CD4-positive, alpha-beta T cell treated with Interleukin-4 for 1 hour (primary cell): ENCODE measurements around the gene REC114.
"Not testable (repeated sequence)": the region's sequence is repeated elsewhere in the genome, so short reads cannot be mapped to it uniquely, and the experiment has no call there.

ENCODE experiments used
- DNase-seq, 2 donors: peaks; one replicate each; pipeline ENCODE4 v3.0.0-alpha.2; 2020 to 2022

The REC114 gene

GRCh38 chr15:73538123-73538522 is 95.2 kb downstream of the REC114 start:
- no peak for DNase-seq

GRCh38 chr15:73538563-73539211 is 95.7 kb downstream of the REC114 start:
- DNase-seq = no peak

DNA sequence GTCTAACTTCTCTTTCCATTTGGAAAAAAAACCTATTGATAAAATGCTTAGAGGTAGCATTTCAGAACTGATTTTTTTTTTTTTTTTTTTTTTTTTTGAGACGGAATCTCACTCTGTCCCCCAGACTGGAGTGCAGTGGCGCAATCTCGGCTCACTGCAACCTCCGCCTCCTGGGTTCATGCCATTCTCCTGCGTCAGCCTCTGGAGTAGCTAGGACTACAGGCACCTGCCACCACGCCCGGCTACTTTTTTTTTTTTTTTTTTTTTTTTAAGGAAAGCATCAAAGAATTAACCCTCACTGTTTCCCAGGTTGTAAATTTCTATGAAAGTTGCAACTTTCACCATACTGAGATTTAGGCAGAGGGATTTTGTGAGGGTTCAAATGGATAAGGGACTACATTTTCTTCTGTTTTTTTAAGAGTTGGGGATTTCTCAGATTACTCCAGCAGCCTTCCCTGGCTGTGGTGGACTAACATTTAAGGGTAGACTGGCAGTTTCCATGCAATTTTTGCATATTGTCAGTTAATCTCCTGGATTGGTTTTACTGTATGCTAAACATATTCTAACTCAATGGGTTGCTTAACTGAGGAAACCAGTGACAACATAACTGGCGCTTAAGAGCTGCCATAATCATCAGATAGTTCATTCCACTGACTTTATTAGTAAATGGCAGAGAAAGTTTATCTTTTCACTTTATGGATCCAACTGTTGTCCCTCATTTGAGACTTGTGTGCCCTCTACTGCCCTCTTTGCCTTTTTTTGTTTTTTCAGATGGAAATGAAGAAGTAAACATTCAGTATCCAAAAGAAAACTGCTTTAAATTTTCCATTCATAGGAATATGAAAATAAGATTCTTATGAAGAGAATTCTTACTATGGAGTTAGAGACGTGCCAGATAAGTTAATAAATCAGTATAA is 96.5 kb downstream of the REC114 start:
- no peak for DNase-seq

GRCh38 chr15:73540161-73540560 is 97.2 kb downstream of the REC114 start:
- DNase-seq = no peak

DNA sequence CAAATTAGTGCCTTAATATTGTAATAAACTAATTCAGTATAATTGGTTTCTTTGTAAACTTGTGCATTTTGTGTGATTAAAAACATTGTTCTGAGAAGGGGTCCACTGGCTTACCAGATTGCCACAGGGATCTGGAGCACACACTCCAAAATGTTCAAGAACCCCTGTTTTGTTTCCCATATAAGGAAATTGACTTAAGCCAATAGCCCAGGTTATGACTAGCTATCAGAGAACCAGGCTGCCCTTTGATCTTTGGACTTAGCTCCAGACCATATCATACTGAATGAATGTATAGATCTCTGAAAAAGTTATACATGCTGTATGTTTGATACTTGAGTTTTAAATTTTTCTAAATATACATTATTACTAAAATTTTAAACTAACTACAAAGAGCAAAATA is 98.5 kb downstream of the REC114 start:
- DNase-seq = no peak

- DNase-seq = not testable (repeated sequence)
Measured at GRCh38 chr15:73548925-73549324, 106.0 kb downstream of the REC114 start.

- no peak for DNase-seq
Measured at GRCh38 chr15:73550190-73550589, 107.2 kb downstream of the REC114 start.

- DNase-seq = no peak
Measured at GRCh38 chr15:73555080-73555479, 112.1 kb downstream of the REC114 start.

DNA sequence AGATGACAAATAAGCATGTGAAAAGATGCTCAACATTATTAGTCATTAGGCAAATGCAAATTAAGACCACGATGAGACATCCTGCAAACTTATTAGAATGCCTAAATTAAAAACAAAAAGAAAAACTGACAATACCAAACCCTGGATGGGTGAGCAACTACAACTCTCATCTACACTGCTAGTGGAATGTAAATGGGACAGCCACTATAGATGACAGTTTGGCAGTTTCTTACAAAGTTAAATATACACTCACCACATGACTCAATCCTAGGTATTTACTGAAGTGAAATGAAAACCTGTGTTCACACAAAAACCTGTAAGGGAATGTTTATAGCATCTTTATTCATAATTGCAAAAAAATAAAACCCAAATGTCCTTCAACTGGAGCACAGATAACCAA is 115.6 kb downstream of the REC114 start:
- no peak for DNase-seq

DNA sequence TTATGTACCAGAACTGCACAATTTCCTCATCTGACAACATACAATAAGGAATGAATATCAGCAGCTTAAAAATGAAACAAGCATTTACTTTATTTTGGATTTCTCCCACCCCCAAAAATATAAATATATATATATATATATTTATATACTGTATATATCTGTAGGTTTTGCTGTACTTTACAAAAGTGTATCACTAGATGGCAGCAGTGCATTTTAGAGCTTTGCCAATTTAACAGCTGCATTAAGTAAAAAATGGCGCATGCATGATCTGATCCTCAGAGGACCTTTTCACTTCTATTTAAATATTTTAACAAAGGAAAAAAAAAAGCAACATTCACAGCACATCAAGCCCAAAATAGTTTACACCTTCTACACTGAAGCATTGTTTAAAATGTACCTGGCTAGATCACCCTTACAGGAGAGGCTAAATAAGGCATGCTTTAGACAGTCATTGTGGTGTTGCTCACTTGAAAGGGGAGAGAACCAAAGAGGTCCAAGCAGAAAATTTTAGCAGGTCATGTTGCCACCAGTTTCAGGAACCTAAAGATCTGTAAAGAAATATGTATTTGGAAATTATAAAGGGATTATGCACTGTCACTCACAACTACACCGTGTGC is 117.6 kb downstream of the REC114 start:
- peak in 1 of 2 donors; percentile 63 for DNase-seq

DNA sequence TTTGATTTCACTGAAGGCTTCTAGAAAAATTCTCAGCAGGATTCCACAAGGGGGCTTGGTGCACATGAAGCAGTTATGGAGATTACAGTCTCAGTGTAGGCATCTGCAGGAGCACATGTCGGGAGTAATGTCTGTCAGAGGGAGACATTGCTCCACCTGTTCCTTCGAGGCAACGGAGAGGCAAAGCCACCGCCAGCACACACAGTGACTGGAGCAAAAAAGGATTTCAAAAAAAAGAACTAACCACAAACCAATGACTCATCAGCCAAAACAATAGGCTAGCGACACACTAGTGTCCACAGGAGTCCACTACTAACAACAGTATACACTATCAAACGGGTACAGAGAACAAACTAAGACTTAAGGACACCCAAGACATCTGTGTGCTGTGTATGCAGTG is 121.3 kb downstream of the REC114 start:
- DNase-seq = peak in 1 of 2 donors; percentile 14

- DNase-seq = no peak
Measured at GRCh38 chr15:73567020-73567419, 124.1 kb downstream of the REC114 start.

DNA sequence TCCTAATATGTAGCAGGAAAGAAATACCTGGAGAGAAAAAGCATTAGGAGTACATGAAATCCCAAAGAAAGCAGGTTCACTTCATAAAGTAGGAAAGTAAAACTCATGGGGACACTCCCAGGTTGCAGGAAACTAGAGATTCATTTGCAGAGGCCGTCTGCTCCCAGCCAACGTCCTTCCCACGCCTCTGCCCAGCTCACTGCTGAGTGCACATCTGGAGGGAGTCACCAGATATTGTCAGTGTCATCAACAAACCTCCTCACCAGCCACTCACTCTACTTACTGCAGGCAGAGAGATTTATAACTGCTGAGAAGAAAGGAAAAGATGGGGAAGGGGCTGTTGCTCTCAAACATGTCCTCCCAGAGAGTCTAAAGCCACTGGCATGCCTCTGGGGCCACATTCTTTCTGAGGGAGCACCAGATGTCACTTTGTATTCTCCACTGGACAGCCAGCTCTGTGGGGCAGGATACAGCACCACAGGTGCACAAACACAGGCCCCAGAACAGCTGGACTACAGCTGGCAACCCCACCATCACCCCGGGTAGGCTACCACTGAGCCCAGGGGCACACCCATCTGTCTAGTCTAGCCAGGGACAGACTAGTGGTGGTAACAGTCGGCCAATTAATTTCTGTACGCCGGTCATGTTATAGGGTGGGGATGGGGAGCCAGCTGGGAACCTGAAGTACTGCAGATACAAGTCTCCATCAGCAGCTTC is 125.8 kb downstream of the REC114 start:
- DNase-seq = no peak

DNA sequence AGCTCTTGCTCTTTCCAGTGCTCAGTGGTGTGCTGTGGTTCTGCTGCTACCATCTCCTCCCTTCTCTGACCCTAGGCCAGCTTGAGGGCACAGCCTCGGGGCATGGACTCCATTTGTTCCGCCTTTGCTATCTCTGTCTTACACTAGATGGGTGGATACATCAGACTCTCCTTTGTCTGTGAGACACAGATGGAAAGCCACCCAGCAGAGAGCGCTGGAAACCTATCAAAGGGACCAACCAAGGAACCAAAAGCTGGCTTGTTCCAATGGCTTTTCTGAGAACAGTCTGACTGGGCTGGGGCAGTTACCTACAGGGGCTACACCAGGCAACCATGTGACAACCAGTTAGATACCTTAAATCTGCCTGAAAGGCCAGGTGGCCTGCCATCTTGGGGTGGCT is 126.4 kb downstream of the REC114 start:
- no peak for DNase-seq

GRCh38 chr15:73570355-73571032 is 127.5 kb downstream of the REC114 start:
- DNase-seq = no peak

DNA sequence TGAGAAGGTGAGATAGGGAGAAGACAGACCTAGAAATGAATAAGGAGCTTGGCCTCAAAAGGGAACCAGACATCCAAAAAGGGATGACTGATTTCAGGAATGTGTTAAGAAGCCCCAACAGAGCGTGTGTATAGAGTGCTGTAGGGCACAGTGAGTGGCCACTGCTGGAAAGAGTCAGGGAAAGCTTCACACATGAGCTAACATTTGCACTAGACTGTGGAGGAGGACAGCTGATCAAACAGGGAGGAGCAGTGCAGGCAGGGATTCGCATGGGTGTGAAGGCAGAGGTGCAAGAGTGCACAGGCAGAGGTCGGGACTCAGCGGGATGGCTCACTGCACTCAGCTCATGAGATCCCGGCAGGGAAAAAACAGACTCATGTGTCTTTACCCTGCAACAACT is 128.4 kb downstream of the REC114 start:
- DNase-seq = no peak

- DNase-seq = no peak
Measured at GRCh38 chr15:73572296-73572695, 129.3 kb downstream of the REC114 start.

DNA sequence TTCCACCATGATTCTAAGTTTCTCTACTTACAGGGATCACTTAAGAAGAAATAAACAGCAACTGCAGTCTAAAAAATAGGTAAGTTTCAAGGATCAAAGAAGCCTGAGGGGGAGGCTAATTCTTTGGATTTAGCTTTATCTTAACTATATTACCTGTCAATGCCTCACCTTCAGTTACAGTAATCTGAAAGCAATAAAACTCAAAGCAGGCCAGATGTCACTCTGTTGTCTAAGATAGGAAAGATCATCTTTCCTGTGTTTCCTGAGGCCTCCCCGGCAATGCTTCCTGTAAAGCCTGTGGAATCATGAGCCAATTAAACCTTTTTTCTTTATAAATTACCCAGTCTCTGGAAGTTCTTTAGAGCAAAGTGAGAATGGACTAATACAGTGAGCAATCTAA is 130.1 kb downstream of the REC114 start:
- DNase-seq = no peak

DNA sequence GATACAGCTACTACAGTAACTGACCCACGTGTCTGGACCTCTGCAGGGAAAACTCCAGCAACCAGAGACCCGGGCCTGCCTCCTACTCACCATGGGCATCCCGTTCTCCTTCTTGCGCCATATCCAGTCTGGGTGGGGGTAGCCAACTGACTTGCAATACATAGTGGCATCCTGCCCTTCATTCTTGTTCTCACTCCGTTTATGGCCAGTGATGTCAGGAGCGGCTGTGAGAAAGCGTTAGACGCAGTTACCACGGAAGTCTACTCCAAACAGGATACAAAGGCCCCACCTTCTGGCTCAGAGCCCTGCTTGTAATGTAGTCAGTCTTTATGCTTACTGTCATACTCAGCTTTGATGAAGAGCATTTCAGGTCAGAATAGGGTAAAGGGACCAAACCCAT is 130.6 kb downstream of the REC114 start:
- DNase-seq = no peak

DNA sequence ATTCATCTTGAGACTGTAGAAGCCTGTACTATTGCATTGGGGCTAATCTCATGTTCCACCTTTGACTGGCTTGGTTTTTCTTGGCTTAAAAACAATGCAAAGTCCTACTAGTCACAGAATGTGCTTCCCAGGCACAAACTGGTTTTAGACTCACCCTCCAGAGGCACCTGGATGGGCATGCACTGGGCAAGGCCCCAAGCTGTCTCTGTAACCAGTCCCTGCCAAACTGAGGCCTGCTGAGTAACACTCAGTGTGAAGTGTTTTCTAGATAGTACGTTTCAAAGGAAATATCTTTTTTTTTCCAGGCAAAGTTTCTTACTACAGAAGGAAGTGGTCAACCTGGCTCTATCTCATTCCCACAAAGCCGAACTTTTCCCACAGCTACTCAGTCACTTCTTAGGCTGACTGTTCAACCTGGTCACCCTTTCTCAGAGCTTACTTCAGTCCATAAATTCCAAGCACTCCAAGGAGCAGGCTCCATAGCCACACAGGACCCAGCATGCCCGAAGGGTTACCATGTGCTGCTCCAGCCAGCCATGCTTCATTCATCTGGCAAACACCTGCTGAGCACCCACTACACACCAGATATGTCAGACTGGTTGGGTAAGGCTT is 132.8 kb downstream of the REC114 start:
- DNase-seq = no peak

- DNase-seq = not testable (repeated sequence)
Measured at GRCh38 chr15:73577593-73577992, 134.6 kb downstream of the REC114 start.

- DNase-seq = no peak
Measured at GRCh38 chr15:73578026-73578425, 135.1 kb downstream of the REC114 start.
